Raji (cell line): Measurements from ENCODE around the gene PACSIN2.

Experiments
- POLR2A ChIP-seq: IDR thresholded peaks from 2 replicates; pipeline ENCODE4 v1.6.1; 2011; ENCODE audit warnings: low read depth, low read length, control low read depth; ENCODE audit not compliant: insufficient read depth

Gene PACSIN2

DNA sequence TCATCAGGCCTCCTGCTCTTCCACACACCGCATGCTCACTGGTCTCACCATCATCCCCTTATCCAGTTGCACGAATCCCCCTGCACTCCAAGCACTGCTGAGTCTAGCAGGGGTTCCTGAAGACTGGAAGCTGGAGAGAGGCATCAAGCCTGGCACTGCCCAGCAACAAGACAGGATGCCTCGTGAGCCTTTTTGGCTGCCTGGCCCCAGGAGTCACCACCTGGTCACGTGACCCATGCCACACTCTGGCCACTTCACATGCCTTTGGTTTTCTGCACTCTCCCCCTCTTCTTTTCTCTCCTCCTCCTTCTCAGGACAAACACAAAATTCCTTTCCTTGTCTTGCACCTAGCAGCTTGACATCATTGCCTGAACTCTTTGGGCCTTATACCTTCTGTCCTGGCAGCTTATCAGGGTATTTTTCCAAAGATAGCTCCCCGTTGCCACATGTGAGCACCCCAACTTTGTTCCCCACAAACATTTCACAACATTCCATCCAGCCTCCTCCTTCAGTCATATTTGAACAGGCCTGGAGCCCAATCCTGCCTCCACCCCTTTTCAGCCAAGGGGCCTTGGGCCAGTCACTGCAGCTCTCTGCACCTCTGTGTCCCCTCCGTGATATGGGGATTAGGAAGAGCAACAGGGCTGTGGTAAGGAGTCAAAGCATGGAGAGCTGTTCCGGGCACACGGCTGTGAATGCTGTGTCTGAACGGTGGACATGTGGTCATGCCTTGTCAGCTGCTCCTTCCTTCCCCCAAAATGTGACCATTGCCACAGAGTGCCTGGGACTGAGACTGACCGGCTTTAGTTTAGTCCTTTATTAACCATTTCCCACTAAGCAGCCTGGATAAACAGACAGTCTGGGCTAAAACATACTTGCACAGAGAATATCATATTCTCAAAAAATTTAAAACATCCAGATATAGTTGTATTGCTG is 2.8 kb upstream of the PACSIN2 start:
- no peak for TF ChIP-seq POLR2A

DNA sequence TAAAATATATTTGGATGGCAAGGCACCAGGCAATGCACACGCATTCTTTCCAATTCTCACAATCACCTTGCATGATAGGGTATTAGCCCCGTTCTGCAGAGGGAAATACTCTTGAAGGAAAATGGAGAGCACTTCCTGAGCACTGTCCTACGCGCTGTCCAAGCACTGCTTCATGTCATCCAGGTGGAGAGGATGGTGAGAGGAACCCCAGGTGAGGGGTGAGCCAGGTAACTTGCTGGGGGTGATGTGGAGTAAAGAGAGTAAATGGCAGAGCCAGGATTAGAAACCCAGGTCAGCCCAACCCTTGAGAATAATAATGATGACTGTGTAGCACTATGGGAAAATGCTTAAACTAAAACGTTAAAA is 711 bp upstream of the PACSIN2 start:
- no peak for TF ChIP-seq POLR2A

DNA sequence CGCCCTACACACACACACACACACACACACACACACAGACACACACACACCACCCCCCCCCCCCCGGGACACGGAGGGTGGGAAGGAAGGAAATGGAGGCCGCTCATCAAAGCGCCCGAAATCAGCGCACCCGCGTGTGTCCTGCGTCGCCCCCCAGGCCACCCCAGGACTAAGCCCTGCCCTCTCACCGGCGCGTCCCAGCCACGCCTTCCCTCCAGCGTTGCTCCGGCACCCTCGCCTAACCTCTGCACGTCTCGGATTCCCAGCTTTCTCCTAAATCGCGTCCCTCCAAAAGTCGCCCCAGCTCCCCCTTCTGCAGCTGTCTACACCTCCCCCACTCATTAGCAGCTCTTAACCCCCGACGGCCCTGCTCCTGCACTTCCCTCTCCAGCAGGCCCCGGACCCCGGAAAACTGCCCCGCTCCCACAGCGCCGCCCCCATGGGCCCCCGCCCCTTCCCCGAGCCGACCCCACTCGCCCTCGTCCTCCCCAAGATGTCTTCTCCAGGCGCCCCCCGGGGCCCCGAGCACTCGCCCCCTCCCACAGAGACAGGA is 557 bp downstream of the PACSIN2 start:
- no peak for TF ChIP-seq POLR2A

DNA sequence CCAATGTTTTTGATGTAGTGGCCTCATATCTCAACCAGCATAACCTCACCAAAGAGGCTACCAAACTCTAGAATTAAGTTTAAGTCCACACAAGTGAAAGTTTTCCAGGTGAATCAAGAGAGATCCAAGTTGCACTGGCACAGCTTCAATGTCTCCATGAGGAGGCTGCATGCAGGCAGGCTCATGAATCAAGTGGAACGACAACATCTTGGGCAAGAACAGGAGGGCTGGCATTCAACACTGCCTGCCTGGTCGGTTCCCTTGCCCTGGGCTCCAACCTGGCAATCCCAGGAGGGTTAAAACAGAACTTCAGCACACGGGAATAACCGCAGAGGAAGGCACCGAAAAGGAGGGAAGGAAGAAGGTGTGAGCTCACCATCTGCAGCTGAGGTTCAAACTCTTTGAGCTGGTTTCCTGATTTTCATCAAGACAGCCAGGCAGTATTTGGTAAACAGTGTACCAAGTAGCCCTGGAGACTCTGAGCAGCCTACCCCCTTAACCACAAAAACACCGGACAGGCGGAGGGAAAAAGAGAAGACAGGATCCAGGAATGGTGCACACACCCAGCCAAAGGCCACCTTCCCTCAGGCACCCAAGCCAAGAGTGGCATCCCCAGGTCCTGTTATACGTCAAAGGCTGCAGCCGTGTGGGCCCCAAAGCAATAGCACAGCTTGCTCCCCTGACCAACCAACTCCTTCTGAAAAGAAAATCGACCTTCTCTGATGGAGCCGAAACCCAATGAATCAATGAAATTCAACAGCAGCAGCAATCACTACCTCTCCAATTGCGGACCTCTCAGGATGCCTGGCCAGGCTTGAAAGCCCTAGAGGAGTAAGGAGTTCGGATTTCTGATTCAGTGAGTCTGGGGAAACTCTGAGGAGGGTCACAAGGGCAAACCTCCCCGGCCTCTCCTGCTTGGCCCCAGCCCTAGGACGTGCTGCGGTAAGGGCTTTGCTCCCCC is 1.3 kb downstream of the PACSIN2 start:
- TF ChIP-seq POLR2A, result no peak

DNA sequence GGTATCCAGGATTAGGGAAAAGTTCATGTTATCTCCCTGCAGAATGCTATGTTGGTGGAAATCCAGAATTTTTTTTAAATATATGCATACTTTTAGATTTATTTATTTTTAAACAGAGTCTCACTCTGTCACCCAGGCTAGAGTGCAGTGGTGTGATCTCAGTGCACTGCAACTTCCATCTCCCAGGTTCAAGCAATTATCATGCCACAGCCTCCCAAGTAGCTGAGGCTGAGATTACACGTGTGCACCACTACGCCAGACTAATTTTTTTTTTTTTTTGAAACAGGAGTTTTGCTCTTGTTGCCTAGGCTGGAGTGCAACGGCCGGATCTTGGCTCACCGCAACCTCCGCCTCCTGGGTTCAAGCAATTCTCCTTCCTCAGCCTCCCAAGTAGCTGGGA is 2.6 kb downstream of the PACSIN2 start:
- TF ChIP-seq POLR2A, result no peak

DNA sequence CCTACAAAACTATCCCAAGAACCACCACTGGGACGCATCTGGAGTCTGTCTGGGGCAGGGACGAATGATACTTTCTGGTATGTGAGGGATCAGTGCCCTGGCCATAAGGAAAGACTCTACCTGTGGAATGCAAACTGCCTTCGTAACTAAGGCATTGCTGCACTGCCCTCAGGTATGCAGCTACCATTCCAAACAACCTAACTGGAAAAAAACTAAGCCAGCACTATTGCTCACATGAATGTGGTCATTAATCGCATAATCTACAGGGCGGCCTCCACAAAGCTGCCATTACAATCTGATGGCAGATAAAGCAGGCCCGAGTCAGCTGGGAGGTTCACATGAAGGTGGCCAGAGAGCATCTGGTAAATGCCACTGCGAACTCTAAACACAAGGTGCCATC is 3.9 kb downstream of the PACSIN2 start:
- TF ChIP-seq POLR2A, result no peak

DNA sequence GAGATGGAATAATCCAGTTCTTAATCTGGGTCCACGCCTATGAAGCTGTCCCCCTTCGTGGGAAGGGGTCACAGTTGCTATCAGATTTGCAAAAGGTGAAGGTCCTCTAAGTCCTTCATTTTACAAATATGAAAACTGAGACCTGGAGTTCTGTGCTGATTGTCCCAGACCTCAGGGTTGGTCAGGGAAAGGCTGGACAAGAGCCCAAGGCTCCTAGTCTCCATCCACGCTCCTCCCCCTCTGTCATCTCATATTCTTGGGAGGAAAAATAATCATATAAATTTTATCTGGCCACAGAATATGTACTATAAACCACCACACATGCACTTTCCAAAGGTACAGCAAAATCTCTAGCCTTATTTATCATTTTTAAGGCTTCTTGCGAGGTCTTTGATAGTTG is 5.5 kb downstream of the PACSIN2 start:
- TF ChIP-seq POLR2A, result no peak

DNA sequence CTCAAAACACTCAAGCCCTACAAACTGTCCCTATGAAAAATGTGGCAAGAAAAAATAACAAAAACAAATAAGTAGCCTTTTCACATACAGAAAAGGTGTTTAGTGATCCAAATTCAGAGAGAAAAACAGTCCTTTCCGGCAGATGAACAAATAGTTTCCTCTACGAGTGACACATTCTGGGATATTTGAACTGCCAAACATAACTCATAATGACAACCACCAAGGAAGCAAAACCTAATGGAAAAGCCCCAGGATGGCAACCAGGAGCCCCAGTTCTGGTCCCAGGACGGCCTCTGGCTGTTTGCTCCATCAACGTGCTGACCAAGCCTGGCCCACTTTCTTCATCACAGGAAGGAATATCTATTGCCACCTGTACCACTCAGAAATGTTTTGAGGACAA is 6.0 kb downstream of the PACSIN2 start:
- TF ChIP-seq POLR2A, result no peak

DNA sequence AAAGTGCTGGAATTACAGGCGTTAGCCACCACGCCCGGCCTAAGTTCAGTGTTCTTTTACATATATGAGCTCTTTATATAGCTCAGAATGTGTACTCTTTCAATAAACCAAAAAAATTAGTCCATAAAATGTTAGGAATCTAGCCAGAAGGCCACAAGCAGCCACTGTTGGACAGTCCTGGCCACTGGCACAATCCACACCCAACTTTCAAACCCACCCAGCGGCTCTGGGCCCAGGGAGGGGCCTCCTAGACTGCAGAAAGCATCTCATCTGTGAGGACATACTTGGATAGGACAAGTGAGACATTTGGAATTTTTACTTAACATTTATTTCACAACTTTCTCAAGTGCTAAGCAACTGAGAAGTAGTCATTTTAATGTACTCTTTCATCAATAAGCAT is 6.4 kb downstream of the PACSIN2 start:
- no peak for TF ChIP-seq POLR2A

DNA sequence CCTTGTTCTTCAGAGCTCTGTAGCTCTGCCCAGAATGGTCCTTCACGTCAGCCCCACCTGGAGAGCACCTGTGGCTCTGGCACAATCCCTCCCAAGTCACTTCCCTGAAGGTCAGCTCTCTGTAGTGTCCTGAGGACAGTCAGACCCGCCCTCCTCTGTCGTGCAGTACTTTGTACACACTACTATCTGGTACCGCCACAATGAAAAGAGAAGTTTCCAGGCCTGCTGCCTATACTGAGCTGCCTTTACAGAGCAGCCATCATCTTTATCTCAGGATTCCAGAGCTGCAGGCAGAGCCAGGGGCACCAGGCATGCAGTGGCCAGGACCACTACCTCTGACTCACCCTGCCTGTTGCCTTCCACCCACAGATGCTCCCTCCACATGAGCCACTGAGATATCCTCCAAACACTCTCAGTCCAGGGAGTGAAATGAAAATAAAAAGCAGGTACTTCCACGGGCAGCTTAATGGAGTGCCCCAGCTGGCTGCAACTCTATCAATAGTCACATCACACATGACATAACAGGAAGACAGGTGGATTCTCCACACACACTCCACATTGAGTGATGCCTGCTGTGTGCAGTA is 7.3 kb downstream of the PACSIN2 start:
- TF ChIP-seq POLR2A, result no peak

DNA sequence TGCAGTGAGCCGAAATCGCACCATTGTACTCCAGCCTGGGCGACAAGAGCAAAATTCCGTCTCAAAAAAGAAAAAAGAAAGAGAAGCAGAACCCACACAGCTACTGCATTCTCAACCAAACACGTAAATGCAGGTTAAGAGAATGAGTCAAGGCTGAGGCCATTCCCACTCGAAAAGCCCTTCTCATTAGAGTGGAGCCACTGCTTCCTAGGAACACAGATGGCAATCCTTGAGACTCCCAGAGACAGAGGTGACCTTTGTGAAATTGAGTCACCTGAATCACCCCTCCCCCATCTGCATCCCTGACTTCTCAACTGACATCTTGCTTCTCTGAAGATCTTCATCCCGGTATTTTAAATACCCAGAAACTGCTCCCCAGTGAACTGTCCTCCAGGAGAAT is 8.2 kb downstream of the PACSIN2 start:
- TF ChIP-seq POLR2A, result no peak

DNA sequence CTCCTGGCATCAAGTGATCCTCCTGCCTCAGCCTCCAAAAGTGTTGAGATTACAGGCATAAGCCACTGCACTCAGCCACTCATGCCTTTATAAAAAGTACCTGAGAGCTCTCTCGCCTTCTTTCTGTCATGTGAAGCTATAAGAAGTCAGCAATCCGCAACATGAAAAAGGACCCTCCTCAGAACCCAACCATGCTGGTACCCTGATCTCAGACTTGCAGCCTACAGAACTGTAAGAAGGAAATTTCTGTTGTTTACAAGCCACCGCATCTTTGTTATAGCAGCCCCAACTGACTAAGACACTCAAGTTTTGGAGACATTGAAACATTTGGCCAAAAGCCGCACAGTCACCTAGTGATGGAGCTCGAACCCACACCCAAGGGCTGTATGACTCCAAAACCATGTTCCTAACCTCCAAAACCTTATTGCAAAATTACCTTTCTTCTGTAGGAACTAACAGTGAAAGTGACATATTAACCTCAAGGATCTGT is 8.9 kb downstream of the PACSIN2 start:
- no peak for TF ChIP-seq POLR2A

DNA sequence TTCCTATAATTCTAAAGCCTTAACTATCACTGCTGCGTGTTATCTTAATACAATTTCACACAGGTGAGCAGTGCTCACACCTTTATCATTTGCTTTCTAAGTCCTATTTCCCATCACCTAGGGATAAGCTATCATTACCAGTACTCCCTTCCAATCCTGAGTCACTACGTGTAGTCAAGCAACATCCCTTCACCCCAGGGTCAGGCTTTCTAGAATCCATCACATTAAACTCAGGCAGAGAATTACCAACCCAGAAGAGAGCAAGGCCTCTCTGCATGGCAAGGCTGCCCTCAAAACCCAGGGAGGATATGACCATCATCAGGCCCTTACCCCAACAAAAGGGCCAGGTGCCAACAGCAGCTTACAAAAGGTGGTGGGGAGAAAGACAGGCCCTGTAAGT is 9.8 kb downstream of the PACSIN2 start:
- no peak for TF ChIP-seq POLR2A

DNA sequence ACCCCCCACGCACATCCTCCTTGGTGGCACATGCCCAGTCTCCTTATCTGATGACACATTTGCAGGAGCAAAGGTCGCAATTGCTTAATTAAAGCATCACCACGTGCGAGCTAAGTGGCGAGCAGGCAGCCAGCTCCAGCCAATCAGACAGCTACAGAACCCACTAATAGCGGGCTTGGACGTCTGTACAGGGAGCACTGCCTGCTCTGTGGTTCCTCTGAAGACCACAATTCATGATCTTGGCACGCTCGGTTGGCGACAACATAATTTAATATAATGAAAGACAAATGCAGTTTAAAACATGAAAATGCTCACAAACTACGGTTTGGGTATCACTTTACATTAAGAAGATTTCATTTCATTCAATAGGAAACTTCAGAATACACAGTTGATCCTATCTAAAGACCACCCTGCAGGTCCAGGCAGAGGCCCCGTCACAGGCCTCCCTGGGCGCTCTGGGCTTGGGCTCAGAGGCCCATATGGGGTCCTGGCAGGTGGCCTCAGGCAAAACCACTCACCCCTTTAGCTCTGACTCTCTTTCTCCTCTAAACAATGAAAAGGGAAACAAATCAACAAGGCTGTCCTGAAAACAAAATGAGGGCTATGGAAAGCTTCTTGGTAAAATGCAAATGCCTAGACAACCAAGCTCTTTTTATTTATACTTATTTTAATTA is 10.4 kb downstream of the PACSIN2 start:
- TF ChIP-seq POLR2A, result no peak
